ENCODE results near the gene TFB2M.

Gene TFB2M

DNA sequence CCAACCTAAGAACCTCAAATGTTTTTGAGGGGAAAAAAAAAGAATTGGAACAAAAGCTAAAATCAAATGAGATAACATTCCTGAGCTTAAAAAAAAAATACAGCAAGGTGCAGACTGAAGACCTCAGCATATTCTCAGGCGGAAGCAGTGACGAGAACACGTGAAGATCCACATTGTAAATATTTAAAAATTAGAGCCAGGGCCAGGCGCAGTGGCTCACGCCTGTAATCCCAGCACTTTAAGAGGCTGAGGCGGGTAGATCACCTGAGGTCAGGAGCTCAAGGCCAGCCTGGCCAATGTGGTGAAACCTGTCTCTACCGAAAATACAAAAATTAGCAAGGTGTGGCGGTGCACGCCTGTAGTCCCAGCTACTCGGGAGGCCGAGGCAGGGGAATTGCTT lies 15.7 kb downstream of the TFB2M start:
- no peak for DNase-seq

DNA sequence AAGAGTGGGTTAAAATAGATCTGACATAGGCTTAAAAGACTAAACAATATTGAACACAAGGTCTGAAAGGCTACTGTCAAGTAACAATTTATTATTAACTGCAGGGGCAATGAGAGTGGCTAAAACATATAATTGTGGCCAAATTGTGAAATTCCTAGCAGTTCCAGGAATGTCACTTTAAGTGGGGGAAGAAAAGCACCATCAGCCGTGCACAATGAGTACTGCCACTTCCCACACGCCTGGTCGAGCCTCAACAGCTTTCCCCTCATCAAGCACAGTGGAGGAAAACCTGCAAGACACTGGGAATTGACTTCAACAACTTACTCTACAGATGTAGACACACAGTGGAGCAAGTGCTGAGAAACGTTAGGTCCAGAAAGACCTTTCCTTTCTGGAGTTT lies 16.4 kb downstream of the TFB2M start:
- DNase-seq: no peak

DNA sequence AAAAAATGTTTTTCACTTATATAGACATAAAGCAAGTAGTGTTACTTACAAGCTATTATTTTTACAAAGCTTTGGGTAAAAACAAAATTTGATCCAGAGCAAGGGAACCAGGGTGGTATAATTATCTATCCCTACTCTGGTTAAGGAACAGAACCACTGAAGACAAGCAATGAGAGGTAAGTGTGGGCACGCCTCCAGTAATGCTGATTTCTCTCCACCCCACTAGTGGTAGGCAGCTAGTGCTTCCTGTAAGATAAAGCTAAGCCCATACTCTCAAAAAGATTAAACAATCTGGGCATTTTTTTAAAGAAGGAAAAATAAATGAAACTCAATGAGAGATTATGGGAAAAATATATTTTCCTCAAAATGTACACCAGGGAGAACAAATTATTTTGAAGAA lies 22.1 kb downstream of the TFB2M start:
- no peak for DNase-seq

DNA sequence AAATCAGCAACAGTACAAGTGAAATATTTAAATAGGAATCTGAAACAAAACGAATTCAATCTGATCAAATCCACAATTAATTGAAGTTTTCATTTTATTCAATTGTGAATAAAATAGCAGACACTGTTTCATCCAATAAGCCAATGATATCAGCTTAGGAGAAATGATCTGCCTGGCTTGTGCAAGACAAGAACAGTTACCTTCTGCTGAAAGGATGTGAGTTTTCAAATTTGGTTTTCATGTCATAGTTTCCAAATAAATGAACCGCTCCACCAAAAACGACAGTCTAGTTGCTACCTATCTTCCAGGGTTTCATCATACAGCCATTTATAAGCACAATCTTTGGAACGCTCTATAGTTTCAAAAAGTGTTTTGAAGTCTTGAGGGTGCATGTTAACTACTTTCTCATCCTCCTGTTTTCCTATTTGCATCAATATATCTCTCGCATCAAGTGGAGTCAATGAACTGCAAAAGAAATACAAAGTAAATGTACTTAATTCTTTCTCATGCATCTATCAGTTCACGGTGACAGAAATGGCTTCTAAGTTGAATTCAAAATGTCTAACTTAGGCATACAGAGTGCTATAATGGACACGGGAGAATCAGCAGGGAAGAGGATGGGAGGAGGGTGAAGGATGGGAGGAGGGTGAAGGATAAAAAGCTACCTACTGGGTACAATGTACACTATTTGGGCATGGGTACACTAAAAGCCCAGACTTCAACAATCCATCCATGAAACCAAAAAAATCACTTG lies 25.1 kb downstream of the TFB2M start:
- DNase-seq: no peak

DNA sequence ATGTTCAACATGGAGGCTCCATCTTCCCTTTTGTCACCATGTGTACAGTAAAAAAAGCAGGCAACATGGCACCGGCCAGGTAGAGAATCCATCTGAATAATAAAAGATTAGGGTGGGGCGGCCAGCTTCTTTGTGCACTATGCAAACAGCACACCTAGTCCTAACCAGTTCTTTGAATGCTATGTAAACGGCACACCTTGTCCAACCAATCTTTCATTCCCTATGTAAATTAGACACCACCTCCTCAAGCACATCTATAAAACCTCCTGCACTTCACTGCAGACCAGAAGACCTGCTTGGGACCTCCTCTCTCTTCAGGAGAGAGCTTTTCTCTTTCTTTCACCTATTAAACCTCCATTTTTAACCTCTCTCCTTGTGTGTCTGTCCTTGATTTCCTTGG lies 28.2 kb downstream of the TFB2M start:
- DNase-seq: no peak

DNA sequence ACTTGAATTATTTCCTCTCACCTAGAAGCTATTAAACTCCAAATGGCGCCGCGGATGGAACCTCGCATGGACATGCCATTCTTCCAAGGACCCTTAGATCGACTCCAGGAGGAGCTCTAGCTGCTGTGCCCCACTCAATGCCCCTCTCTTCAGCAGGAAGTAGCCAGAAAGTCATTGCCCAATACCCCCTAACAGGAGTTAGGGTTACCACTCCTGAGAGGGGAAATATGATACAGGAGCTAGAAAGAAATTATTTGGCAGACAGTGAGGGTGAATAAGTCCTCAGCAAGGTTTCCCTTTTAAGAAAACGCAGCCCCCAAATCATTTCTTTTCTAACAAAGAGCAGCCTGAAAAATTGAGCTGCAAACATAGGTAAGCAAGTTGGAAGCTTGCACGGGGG lies 28.6 kb downstream of the TFB2M start:
- DNase-seq: no peak

DNA sequence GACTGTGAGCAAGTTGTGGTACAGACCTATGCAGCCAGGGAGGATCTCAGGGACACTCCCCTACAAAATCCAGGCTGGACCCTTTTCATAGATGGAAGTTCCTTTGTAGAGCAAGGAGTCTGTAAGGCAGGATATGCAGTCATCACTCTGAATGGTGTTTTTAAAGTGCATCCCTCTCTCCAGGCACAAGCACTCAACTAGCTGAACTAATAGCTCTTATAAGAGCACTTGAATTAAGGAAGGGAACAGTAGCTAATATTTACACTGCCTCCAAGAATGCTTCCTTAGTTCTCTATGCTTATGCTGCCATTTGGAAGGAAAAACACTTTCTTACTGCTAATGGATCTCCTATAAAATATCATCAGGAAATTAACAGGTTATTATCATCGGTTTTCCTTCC lies 31.9 kb downstream of the TFB2M start:
- DNase-seq: no peak

DNA sequence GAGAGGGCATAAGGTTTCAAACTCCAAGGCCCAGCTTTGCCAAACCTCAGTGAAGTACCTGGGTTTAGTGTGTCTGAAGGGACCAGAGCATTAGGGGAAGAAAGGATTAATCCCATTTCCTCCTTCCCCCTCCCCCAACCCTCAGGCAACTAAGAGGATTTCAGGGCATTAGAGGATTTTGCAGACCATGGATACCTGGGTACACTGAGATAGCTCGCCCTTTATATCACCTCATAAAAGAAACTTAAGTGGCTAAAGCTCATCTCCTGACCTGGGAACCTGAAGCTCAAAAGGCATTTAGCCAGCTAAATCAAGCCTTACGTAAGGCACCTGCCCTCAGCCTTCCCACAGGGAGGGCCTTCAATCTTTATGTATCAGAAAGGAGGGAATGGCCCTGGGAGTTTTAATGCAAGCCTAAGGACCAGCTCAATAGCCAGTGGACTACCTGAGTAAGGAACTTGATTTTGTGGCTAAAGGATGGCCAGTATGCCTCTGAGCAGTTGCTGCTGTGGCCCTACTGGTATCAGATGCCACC lies 32.6 kb downstream of the TFB2M start:
- no peak for DNase-seq

DNA sequence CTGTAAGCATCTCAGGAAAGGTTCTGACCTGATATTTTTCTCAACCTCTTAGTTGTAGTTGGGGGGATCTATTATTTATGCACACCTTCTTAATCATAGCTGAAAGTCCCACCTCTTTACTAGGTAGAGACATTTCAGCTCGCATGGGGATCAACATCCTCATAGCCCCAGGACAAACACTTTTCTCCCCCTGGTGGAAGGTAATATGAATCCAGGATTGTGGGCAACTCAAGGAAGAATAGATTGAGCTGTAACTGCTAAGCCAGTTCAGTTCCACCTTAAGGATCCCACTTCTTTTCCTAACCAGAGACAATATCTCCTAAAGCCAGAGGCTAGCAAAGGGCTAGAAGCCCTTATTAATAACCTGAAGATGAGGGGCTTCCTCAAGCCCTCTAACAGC lies 33.5 kb downstream of the TFB2M start:
- DNase-seq: peak in 1 of 2 experiments; percentile 11

DNA sequence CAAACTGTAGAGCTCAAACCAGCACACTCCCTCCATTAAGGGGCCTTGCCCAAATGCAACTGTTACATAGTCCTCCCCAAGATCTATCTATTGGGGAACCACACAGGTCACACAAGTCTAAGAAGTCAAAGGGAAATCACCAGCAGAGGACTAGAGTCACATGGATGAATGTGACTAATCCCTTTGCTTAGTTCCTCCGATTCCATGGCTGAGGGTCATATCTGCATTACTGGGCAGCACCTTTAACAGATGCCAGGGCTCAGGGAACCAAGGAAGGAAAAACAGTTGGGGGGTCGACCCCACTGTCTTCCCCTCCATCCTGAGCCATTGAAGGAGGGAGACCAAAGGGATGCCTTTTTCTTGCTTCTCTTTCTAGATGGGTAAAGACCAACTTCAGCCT lies 35.6 kb downstream of the TFB2M start:
- no peak for DNase-seq

DNA sequence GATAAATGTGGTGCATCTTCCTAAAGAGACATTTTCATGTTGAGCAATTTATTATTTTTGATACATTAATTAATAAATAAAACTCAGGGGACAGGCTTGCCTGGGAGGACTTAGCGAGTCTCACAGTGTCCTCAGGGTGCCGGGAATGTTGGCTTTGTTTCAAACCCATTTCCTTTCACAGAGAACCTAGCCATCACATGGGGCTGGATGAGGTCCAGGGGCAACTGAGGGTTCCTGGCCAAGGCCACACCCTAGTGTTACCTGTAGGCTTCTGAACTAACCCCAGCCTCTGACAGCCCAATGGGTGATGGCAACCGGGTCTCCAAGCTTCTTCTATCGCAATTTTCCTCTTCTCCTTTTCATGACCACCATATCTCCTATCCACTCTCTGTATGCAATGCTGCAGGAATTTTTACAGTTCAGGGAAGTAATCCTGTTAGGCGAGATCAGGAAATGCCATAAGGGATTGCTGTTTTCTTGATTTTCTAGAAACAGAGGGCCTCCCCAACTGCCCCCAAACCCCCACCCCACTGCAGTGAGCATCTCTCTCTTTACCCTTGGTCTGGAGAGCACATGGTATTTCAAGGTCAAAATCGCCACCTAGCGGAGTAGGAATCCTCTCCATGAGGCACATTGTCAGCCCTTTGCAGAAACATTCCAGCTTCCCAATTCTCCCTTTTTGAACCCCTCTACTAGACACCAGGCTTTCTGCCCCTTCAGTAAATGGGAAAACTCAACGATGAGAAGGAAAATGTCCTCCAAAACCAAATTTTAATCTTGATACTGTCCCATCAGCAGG lies 36.9 kb downstream of the TFB2M start:
- DNase-seq: no peak

DNA sequence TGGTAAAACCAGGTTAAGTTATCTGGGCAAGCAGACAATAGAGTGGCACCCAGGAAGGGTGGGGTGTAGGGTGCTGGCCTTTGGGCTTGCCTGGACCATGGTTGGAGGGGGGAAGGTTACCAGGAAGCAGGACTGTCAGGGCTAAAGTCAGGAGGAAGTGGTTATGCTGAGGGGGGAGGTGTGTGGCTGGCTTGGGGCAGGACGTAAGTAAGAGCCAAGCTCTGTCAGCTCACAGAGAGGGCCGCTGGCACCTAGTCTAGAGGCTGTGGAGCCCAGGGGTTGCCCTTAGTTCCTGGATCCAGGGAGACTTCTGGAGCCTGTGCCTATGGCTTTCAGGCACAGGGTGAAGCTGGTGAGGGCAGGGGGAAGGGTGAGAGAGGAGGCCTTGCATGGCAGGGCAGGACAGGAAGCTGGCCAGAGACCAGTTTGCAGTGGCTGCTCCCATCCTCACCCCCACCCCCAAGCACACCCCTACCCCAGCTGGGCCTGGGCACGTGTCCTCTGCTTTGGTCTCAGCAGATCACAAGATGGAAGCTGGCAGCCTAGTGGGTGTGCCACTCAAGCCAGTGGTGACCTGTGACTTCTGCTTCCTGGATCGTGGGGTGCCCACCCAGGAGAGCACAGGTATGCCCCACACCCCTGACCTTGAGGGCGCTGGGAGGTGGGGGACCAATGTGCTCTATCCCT lies 38.5 kb downstream of the TFB2M start:
- peak; percentile 51 to 62 for DNase-seq

DNA sequence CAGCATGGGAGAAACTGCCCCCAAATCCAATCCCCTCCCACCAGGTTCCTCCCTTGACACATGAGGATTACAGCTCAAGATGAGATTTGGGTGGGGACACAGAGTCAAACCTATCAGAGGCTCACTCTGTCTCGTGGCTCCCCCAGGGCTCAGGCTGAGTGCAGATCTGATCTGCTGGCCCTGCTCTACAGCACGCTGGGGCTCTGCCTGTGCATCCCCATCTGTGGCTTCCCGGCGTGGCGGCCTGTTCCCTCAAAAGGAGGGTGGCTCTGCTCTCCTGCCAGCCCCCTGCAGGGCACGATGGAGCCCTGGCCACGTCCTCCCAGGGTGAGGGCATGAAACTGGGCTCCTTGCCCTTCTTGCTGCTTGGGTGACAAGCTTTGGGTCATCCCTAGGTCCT lies 39.1 kb downstream of the TFB2M start:
- DNase-seq: no peak

DNA sequence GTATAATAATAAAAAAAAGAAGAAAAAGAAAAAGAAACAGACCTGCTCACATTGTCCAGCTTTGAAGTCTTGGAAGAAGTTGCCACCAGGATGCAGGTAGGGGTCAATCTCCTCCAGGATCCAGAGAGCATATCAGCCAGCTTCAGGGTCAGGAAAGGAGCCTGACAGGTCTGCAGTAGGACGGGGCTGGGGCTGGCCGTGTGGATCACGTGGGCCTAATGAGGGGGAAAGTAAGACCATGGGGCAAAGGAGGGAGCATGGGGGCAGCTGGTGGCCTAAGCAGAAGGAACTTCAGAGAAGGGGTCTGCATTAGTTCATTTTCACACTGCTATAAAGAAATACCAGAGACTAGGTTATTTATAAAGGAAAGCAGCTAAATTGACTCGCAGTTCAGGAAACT lies 39.7 kb downstream of the TFB2M start:
- DNase-seq: no peak

DNA sequence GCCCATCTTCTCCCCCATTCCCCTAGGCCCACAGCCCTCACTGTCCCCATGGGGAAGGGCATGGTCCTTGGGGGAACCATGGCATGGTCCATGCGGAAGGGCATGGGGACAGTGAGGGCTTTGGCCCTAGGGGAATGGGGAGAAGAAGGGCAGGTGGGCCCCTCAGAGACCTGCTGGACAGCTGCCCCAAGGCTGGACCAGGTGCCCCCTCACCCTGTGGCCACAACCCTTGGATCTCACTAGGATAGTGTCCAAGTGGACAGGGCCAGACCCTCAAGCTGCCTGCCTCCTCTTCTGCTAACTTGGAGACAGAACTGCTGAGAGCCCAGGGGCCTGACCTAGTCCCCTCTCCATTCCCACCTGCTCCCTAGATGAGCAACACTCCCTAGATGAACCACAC lies 46.5 kb downstream of the TFB2M start:
- DNase-seq: no peak

DNA sequence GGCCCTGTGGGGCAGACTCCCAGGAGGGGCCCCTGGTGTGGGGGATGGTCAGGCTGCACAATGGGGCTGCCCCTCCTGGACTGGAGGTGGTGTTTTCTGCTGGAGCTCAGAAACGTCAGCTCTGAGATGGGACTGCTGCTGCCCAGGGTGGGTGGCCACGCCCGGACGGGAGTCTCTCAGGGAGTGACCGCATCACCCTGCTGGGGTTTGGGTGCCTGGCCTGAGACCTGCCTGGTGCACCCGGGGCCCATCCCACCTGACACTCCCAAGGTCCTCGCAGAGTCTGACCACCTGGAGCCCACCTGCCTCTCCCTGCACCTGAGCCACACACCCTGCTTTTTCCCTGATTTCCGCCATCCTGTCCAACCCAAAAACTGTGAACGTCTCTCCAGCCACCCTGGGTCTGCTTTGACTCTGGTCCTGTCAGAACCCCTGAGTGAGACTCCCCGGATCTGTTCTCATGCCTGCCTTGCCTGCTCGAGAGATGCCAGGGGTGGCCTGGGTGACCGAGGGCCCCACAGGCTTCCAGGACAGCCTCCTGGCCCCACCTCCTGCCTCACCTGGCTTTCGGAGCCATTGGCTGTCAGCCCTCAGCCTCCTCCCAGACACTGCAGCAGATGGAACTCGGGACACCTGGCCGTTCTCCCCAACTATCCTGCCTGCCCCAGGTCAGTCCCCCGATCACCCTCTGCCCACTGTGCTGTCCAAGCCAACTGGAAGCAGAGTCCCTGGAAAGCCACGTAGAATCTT lies 47.4 kb downstream of the TFB2M start:
- no peak for DNase-seq

DNA sequence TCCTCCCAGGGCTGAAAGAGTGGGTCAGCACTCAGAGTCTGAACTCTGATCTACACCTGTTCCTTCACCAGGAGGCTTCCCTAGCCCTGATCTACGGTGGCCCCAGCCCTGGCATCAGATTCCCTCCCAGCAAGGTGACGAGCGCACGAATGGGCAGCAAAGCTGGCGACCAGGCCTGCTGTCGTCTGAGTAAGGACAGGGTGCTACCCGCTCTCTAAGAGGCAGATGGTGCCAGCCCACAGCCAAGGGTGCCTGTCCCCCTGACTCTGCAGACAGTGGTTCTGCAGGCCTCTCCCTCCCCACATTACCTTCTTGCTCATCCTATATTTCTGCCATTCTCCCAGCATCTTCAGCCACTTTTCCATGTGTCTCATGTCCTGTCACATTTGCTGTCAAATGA lies 48.7 kb downstream of the TFB2M start:
- no peak for DNase-seq

DNA sequence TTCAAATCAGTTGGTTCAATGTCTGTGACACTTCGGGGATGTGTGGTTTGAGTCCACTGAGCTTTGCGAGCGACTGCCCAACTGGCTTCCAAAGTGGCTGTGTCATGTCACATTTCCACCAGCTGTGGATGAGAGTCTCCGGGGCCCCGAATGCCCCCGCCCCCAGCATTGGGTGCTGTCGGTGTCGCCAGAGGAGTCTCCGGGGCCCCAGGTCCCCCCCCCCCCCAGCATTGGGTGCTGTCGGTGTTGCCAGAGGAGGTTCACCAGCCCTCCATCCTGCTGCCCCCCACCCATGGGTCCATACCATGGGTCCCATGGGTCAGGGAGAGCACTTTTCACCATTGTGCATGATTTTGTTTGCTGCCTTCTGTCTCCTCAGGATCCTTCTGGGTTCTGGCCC lies 49.9 kb downstream of the TFB2M start:
- DNase-seq: no peak

DNA sequence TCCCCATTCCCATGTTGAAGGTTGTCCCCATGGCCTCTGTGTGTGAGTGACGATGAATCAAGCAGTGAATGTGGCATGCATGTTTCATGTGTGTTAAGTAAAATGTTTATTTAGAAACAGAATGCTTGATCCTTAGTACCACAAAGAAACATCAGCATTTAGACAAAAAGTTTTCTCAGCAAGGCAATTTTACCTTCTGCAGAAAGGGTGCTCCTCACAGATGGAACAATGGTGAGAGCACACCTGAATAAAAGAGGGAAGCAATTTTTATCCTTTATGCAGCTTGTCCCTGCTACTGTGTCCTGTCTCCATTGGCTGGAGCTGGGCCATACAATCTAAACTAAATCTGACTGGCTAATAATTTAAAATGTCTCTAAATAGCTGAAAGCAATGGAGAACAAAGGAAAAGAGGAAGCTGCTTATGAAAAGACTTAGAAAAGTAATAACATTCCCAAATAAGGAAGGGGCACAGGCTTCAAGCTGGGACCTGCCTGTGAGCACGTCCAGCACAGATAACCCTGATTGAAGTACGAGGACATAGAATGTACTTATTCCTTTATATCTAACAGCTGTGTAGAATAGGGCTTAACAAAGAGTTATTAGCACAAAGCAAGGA lies 50.6 kb downstream of the TFB2M start:
- DNase-seq: peak; percentile 29 to 47

DNA sequence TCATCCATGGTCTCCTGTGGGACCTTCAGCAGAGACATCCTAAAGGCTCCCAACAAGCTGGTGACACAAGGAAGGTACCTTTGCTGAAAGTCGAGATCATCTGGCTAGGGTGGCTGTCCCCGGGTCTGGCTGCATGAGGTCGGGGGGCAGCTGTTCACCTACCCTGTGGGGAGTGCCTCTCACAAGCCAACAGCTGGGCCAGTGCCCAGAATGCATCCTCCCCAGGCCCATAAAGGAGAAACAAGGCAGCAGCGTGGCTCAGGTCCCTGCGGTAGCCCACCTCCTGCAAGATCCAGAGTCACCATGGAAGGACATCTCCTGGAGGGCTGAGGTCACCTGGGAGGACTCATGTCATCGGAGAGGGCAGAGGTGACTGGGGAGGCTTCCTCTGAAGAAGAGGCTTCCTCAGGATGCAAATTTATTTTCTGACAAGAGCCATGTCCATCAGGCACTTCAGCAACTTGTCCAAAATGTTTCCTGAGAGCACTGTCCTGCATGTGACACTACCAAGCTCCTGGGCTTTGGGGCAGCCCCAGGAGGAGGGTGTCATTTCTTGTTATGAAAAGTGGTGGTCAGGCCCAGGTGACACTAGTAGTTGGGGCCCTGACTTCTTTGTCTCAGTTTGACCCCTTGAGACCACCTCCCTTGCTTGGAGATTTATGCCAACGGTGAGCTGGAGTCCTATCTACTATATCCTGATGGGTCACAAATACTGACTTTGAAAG lies 52.3 kb downstream of the TFB2M start:
- no peak for DNase-seq

DNA sequence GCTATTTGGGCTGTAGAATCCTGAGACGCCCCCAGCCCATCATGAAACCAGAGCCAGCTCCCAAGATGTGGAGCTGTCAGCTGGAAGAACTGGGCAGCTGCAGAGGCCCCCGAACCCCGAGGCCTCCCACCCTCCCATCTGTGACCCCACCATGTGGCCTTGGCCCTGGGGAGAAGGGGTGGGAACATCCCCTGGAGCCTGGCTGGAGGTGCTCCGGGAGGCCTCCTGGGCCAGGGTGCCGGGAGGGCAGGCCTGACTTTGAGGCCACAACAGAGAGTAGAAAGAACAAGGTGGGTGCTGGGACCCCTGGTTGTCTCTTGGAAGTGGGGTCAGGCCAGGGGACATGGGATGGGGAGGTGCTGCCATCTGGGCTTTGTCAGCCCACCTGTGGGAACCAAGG lies 53.0 kb downstream of the TFB2M start:
- DNase-seq: no peak

DNA sequence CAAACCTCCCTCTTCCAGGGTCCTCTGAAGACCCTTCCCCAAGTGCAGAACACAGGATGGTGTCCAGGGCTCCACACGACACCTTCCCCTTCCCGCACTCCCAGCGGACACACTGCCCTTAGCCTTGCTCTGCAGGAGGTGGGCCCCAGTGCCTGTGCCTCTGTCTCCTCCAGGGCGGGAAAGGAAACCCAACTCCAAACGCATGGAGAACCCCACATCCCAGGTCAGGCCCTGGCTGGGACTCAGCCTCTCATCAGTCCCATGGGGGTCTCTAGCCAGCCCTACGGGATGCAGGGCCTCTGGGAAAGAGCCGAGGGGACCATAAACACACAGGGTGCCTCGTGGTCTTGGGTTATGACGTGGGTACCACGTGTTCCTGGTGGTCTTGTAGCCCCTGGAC lies 53.4 kb downstream of the TFB2M start:
- no peak for DNase-seq
